Measurements from ENCODE around the gene ITPKC. TPM values are rescaled to one million over a fixed set of nuclear protein-coding genes. Genes with fewer than 3 reads are reported as not detected.

Gene ITPKC
- total RNA-seq, 2 experiments from 2014 or later = 5.5 to 6.5 TPM

GRCh38 chr19:40688987-40689338 is 27.9 kb upstream of the ITPKC start:
- CTCF ChIA-PET (ENCODE audit: unreplicated experiment) = no interaction called here
- Histone ChIP-seq H3K4me3 (ENCODE audit: low read depth, low read length, poor library complexity, severe bottlenecking) (no peak overlapping the region), H4K20me1 (ENCODE audit: insufficient read depth, low read length) (no peaks in the 10 kb centered on the region), H3K36me3 (ENCODE audit: insufficient read depth, low read length) (no peaks in the 10 kb centered on the region), H3K4me2 (ENCODE audit: low read length) (peak overlapping the region; percentile 74; the same call in 1 of the 2 replicates), H3K9me3 (ENCODE audit: low read length) (no peaks in the 10 kb centered on the region), H3K9me2 (ENCODE audit: insufficient read depth, low read length) (no peaks in the 10 kb centered on the region), H3K27ac (ENCODE audit: low read depth, low read length, poor library complexity, severe bottlenecking) (no peak overlapping the region), H3K4me1 (ENCODE audit: insufficient read depth, low read length, poor library complexity, severe bottlenecking) (peaks cover 17% of the 10 kb centered on the region), H3K79me2 (ENCODE audit: insufficient read depth, low read depth, low read length) (no peaks in the 10 kb centered on the region), H2AFZ (ENCODE audit: low read length) (no peak overlapping the region)
- intact Hi-C loops (cut with micrococcal nuclease; ENCODE audit: unreplicated experiment) = no loop called here
- TF ChIP-seq CTCF (conservative IDR thresholded peaks at IDR 0.05; ENCODE audit: low read length) (no peak), EZH2phosphoT487 (IDR thresholded peaks at IDR 0.05; ENCODE audit: borderline replicate concordance, low read depth, low read length) (no peak)
- no peak for DNase-seq (ENCODE audit: low spot score)
- POLR2A ChIA-PET = no interaction called here
- BruUV-seq (replicated peaks) = no TSS peak

- BruUV-seq (replicated peaks) = no TSS peak
- CTCF ChIA-PET (ENCODE audit: unreplicated experiment) = no interaction called here
Measured at GRCh38 chr19:40689339-40690049, 27.4 kb upstream of the ITPKC start.

More at GRCh38 chr19:40689339-40690049, 27.4 kb upstream of the ITPKC start:
- no peaks in the 10 kb centered on the region for H3K9me3 ChIP-seq (ENCODE audit: low read length)
- no peaks in the 10 kb centered on the region for H3K9me2 ChIP-seq (ENCODE audit: insufficient read depth, low read length)
- H3K27ac ChIP-seq (ENCODE audit: low read depth, low read length, poor library complexity, severe bottlenecking) = no peak overlapping the region
- H2AFZ ChIP-seq (ENCODE audit: low read length) = no peak overlapping the region
- DNase-seq (ENCODE audit: low spot score) = no peak
- no peaks in the 10 kb centered on the region for H4K20me1 ChIP-seq (ENCODE audit: insufficient read depth, low read length)
- H3K36me3 ChIP-seq (ENCODE audit: insufficient read depth, low read length) = no peaks in the 10 kb centered on the region
- intact Hi-C loops (cut with micrococcal nuclease; ENCODE audit: unreplicated experiment) = no loop called here
- POLR2A ChIA-PET = no interaction called here
- peaks cover 17% of the 10 kb centered on the region for H3K4me1 ChIP-seq (ENCODE audit: insufficient read depth, low read length, poor library complexity, severe bottlenecking)
- peak overlapping the region; percentile 66 for H3K4me3 ChIP-seq (ENCODE audit: low read depth, low read length, poor library complexity, severe bottlenecking)
- H3K4me2 ChIP-seq (ENCODE audit: low read length) = peak overlapping the region; percentile 74
- no peaks in the 10 kb centered on the region for H3K79me2 ChIP-seq (ENCODE audit: insufficient read depth, low read depth, low read length)
- TF ChIP-seq CTCF (conservative IDR thresholded peaks at IDR 0.05; ENCODE audit: low read length) (no peak), EZH2phosphoT487 (IDR thresholded peaks at IDR 0.05; ENCODE audit: borderline replicate concordance, low read depth, low read length) (no peak)
